ENCODE data around the gene FARP2.

Gene FARP2

DNA sequence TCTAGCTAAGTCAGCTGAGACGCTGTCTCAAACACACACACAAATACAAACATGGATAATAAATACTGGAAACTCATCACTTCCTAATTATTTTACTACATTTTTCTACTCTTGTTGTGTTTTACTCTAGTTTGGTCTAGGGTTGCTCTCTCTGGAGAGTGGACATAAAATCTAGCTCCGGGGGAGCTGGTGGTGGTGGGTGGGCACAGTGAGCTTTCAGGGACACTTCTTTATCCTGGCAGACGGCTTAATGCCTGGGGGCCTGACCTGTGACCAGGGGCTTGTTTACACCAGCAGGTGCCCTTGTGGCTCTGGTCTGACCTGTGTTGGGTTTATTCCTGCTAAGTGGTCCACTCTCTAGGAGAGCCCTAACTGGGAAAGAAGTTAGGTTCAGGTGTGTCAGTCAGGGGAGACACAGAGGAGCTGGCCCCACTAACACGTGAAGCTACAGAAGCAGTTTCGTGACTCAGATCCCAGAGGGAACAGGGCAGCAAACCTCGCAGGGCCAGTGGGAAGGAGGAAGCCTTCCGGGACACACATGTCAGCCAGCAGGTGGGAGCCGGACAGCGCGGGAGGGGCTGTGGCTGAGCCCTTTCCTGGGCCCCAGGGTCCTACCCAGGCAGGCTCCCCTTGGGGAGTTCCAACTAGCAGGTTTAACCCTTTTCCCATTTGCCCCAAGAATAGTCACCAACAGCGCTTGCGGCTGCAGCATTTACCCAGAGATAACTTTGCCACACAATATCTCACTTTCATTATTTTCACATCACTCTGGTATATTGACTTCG, 180.0 kb downstream of the FARP2 start:
- no peak for DNase-seq

- DNase-seq, result no peak
Observed at GRCh38 chr2:241538838-241539615, 182.9 kb downstream of the FARP2 start.

GRCh38 chr2:241539616-241540374, 183.7 kb downstream of the FARP2 start:
- no peak for DNase-seq

GRCh38 chr2:241540401-241540770, 184.3 kb downstream of the FARP2 start:
- no peak for DNase-seq

DNA sequence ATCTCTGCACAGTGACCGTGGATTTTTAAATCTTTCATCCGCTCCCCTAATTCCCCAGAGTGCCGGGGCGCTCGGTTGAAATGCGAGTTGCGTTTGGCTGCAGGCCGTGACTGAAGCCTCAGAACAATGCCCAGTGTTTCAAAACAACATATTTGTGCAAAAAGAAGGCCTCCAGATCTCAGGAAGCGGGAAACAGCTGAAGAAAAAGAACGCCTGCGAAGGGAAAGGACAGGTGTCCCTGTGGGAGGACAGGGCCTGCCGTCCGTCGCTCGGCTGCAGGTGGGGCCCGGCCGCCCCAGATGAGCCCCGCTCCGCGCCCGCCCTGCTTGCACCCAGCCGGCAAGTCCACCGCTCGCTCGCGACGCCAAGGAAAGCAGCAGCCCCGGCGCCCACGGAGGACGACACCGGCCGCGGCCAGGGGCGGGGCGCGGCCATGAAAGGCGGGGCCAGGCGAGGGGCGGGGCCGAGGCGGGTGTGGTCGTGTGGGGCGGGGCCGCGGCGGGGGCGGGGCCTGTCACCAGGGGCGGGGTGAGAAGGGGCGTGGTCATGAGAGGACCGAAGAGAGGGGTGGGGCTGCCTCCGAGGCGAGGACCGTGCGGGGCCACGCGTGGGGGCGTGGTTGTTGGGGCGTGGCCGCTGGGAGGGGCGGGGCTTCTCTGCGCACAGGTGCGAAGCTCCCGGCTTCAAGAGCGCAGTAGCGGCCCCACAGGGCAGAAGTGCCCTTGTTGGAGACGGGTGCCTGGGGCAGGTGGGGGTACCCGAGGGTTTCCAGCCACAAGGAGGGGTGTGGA, 184.9 kb downstream of the FARP2 start:
- peak; percentile 26 for DNase-seq

- no peak for DNase-seq
Observed at GRCh38 chr2:241541564-241542277, 185.6 kb downstream of the FARP2 start.

DNA sequence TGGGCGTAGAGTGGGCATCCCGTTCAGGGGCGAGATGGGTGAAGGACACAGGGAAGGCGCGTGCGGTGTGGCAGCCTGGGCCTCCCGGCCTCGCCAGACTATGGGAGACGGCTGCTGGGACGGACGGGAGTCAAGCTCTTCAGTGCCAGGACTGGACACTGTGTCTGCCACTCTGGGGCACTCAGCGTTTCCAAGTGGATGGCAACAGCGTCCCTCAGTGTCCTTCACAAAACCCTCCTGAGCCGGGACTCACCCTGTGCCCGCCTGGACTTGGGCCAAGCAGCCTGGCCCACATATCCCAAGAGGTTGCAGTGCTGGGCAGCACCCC, 186.2 kb downstream of the FARP2 start:
- peak; percentile 22 for DNase-seq
